Small intestine (tissue), 7 donors: Measurements from ENCODE around the gene PACSIN2. TPM values are rescaled to one million over a fixed set of nuclear protein-coding genes. Genes with fewer than 3 reads are reported as not detected.

Experiments
- DNase-seq, 2 donors: peaks; one replicate each; pipeline versions ENCODE4 v3.0.0 to v3.0.0-alpha.2; 2013
- FAIRE-seq: peaks from 2 replicates; lab custom pipeline; 2012; peaks lifted over from hg19 to GRCh38; lab: Jason Lieb, UNC
- H3K27ac ChIP-seq, 3 donors: one replicate each; pipeline ENCODE4 v1.5.1; 2013; ENCODE audit warnings: low read length in 2 of 3, mild to moderate bottlenecking in 2 of 3, control low read depth in 1 of 3, inconsistent platforms in 1 of 3, low read depth in 1 of 3, moderate library complexity in 1 of 3
- H3K27me3 ChIP-seq, 3 donors: one replicate each; pipeline ENCODE4 v1.6.1; 2013; ENCODE audit warnings: low read length in 3 of 3, inconsistent platforms in 1 of 3; ENCODE audit not compliant: control insufficient read depth in 3 of 3, insufficient read depth in 3 of 3
- H3K36me3 ChIP-seq, 3 donors: one replicate each; pipeline ENCODE4 v1.6.1; 2013; ENCODE audit warnings: low read length in 3 of 3, inconsistent platforms in 1 of 3, low read depth in 1 of 3, mild to moderate bottlenecking in 1 of 3, moderate library complexity in 1 of 3; ENCODE audit not compliant: control insufficient read depth in 3 of 3, insufficient read depth in 2 of 3
- H3K4me1 ChIP-seq, 3 donors: one replicate each; pipeline ENCODE4 v1.6.1; 2013; ENCODE audit warnings: low read length in 2 of 3, inconsistent platforms in 1 of 3, low read depth in 1 of 3, mild to moderate bottlenecking in 1 of 3, moderate library complexity in 1 of 3; ENCODE audit not compliant: control insufficient read depth in 3 of 3, insufficient read depth in 2 of 3
- H3K4me3 ChIP-seq, 3 donors: one replicate each; pipeline ENCODE4 v1.5.1; 2013; ENCODE audit warnings: low read length in 3 of 3, control low read depth in 1 of 3, inconsistent platforms in 1 of 3, low read depth in 1 of 3, mild to moderate bottlenecking in 1 of 3, moderate library complexity in 1 of 3
- H3K9me3 ChIP-seq, 2 donors: one replicate each; pipeline ENCODE4 v1.6.1; 2013; ENCODE audit warnings: low read depth in 1 of 2, low read length in 1 of 2; ENCODE audit not compliant: control insufficient read depth in 2 of 2, insufficient read depth in 1 of 2
- WGBS, 3 donors: extraction: QIAGEN DNeasy Blood & Tissue Kit; methylation state at CpG; one replicate each; pipeline ENCODE4 v1.1.7; 2013; 5-methylcytosine and 5-hydroxymethylcytosine counted together
- polyA plus RNA-seq, 4 donors: library from polyadenylated mRNA; stranded (reverse) in 3 of 4; unstranded in 1 of 4; fragments of 200-250 nt in 3 of 4; fragments of 120-200 nt in 1 of 4; gene quantifications; one replicate each; pipeline versions ENCODE4 v1.2.1 to v1.2.3, GENCODE V29; 2013
- donor health status: healthy with polysubstance abuse.
- donor health status: control.
- donor health status: control.
- donor health status: Bipolar disorder and iron deficiency.
- donor health status: healthy.

Gene PACSIN2
- polyA plus RNA-seq, 4 donors = 28.9 to 53.3 (median 45.2) TPM

GRCh38 chr22:42909363-42910058, 105.4 kb downstream of the PACSIN2 start:
- DNase-seq (no peak), FAIRE-seq (no peak)
- Histone ChIP-seq H3K27me3 (no peaks in the 10 kb centered on the region), H3K36me3 (peaks cover 4 to 62% (median 4%) of the 10 kb centered on the region in 3 donors), H3K4me3 (no peak overlapping the region), H3K27ac (no peak overlapping the region), H3K9me3 (no peaks in the 10 kb centered on the region), H3K4me1 (peaks cover 0 to 20% (median 7%) of the 10 kb centered on the region in 3 donors)
- WGBS, 3 donors = 86 to 88% (median 86%) methylated on average over 14 of the region's 14 CpGs

GRCh38 chr22:42908374-42908746, 106.6 kb downstream of the PACSIN2 start:
- Histone ChIP-seq H3K4me1 (peaks cover 0 to 9% (median 7%) of the 10 kb centered on the region in 3 donors), H3K27me3 (no peaks in the 10 kb centered on the region), H3K4me3 (no peak overlapping the region), H3K9me3 (no peaks in the 10 kb centered on the region), H3K27ac (peak overlapping the region in 1 of 3 donors; percentile 25), H3K36me3 (peaks cover 4 to 70% (median 4%) of the 10 kb centered on the region in 3 donors)
- 77 to 82% (median 81%) methylated on average over 6 of the region's 6 CpGs for WGBS, 3 donors
- FAIRE-seq (no peak), DNase-seq (no peak)

- no peak for FAIRE-seq
Measured at GRCh38 chr22:42907404-42908373, 107.3 kb downstream of the PACSIN2 start.

GRCh38 chr22:42906605-42907348, 108.2 kb downstream of the PACSIN2 start:
- no peaks in the 10 kb centered on the region for H3K27me3 ChIP-seq
- FAIRE-seq (no peak), DNase-seq (no peak)
- 70 to 86% (median 75%) methylated on average over 6 of the region's 6 CpGs for WGBS, 3 donors
- H3K27ac ChIP-seq = peak overlapping the region in 1 of 3 donors; percentile 43
- peaks cover 4 to 81% (median 4%) of the 10 kb centered on the region in 3 donors for H3K36me3 ChIP-seq
- H3K9me3 ChIP-seq = no peaks in the 10 kb centered on the region
- peaks cover 0 to 7% (median 0%) of the 10 kb centered on the region in 3 donors for H3K4me1 ChIP-seq
- H3K4me3 ChIP-seq = no peak overlapping the region

More at GRCh38 chr22:42907404-42908373, 107.3 kb downstream of the PACSIN2 start:
- WGBS, 3 donors = 84 to 93% (median 93%) methylated on average over 26 of the region's 26 CpGs
- H3K27ac ChIP-seq = peak overlapping the region in 1 of 3 donors; percentile 25
- no peak for DNase-seq
- peaks cover 0 to 7% (median 4%) of the 10 kb centered on the region in 3 donors for H3K4me1 ChIP-seq
- no peak overlapping the region for H3K4me3 ChIP-seq
- no peaks in the 10 kb centered on the region for H3K27me3 ChIP-seq
- peaks cover 4 to 75% (median 4%) of the 10 kb centered on the region in 3 donors for H3K36me3 ChIP-seq
- no peaks in the 10 kb centered on the region for H3K9me3 ChIP-seq

- peak in 1 of 2 donors; percentile 33 for DNase-seq
- Histone ChIP-seq H3K9me3 (no peaks in the 10 kb centered on the region), H3K4me1 (peaks cover 0 to 7% (median 0%) of the 10 kb centered on the region in 3 donors), H3K36me3 (peaks cover 4 to 85% (median 4%) of the 10 kb centered on the region in 3 donors), H3K27ac (peak overlapping the region in 1 of 3 donors; percentile 31), H3K4me3 (no peak overlapping the region), H3K27me3 (no peaks in the 10 kb centered on the region)
- no peak for FAIRE-seq
- WGBS, 3 donors = 13 to 45% (median 34%) methylated on average over 5 of the region's 5 CpGs
Measured at GRCh38 chr22:42905702-42906183, 109.2 kb downstream of the PACSIN2 start.

- Histone ChIP-seq H3K9me3 (no peaks in the 10 kb centered on the region), H3K4me3 (no peak overlapping the region), H3K36me3 (peaks cover 2 to 84% (median 4%) of the 10 kb centered on the region in 3 donors), H3K27me3 (no peaks in the 10 kb centered on the region), H3K4me1 (peaks cover 0 to 7% (median 0%) of the 10 kb centered on the region in 3 donors), H3K27ac (no peak overlapping the region)
- DNase-seq (no peak), FAIRE-seq (no peak)
- WGBS, 3 donors = 54 to 79% (median 59%) methylated on average over 13 of the region's 13 CpGs
Measured at GRCh38 chr22:42905217-42905616, 109.7 kb downstream of the PACSIN2 start.

GRCh38 chr22:42904050-42904449, 110.9 kb downstream of the PACSIN2 start:
- H3K36me3 ChIP-seq = peaks cover 0 to 83% (median 2%) of the 10 kb centered on the region in 3 donors
- H3K27me3 ChIP-seq = no peaks in the 10 kb centered on the region
- WGBS, 3 donors = 88 to 96% (median 95%) methylated on average over 12 of the region's 12 CpGs
- peaks cover 0 to 7% (median 0%) of the 10 kb centered on the region in 3 donors for H3K4me1 ChIP-seq
- no peak overlapping the region for H3K27ac ChIP-seq
- no peak for FAIRE-seq
- no peak for DNase-seq
- H3K9me3 ChIP-seq = no peaks in the 10 kb centered on the region
- no peak overlapping the region for H3K4me3 ChIP-seq
